ENCODE data around the gene PLCZ1.
A peak's percentile ranks its signal among the peaks of the same experiment; 100 is the strongest.
"Not testable (repeated sequence)": the region's sequence is repeated elsewhere in the genome, so short reads cannot be mapped to it uniquely, and the experiment has no call there.

Gene PLCZ1

GRCh38 chr12:18703321-18703720, 34.5 kb downstream of the PLCZ1 start:
- no peak for DNase-seq (ENCODE audit: low read depth in 2 of 2)

- DNase-seq (ENCODE audit: low read depth in 2 of 2): peak; percentile 46 to 60
These were observed 37.5 kb downstream of the PLCZ1 start for GRCh38 chr12:18700271-18700670.

- DNase-seq (ENCODE audit: low read depth in 2 of 2): no peak
These were observed 40.7 kb downstream of the PLCZ1 start for GRCh38 chr12:18696971-18697602.

- DNase-seq (ENCODE audit: low read depth in 2 of 2): not testable (repeated sequence)
These were observed 43.8 kb downstream of the PLCZ1 start for GRCh38 chr12:18693986-18694385.

- DNase-seq (ENCODE audit: low read depth in 2 of 2): no peak
These were observed 47.2 kb downstream of the PLCZ1 start for GRCh38 chr12:18690653-18691052.

GRCh38 chr12:18689771-18690170, 48.0 kb downstream of the PLCZ1 start:
- DNase-seq (ENCODE audit: low read depth in 2 of 2): no peak

- peak in 1 of 2 experiments; percentile 31 for DNase-seq (ENCODE audit: low read depth in 2 of 2)
These were observed 53.4 kb downstream of the PLCZ1 start for GRCh38 chr12:18684430-18684829.

GRCh38 chr12:18683327-18684013, 54.3 kb downstream of the PLCZ1 start:
- DNase-seq (ENCODE audit: low read depth in 2 of 2): peak; percentile 51 to 59

- no peak for DNase-seq (ENCODE audit: low read depth in 2 of 2)
These were observed 56.0 kb downstream of the PLCZ1 start for GRCh38 chr12:18681818-18682217.

- no peak for DNase-seq (ENCODE audit: low read depth in 2 of 2)
These were observed 60.7 kb downstream of the PLCZ1 start for GRCh38 chr12:18676996-18677588.

- no peak for DNase-seq (ENCODE audit: low read depth in 2 of 2)
These were observed 61.7 kb downstream of the PLCZ1 start for GRCh38 chr12:18676141-18676540.

GRCh38 chr12:18658829-18659228, 79.0 kb downstream of the PLCZ1 start:
- DNase-seq (ENCODE audit: low read depth in 2 of 2): no peak

- DNase-seq (ENCODE audit: low read depth in 2 of 2): no peak
These were observed 79.6 kb downstream of the PLCZ1 start for GRCh38 chr12:18658179-18658578.

GRCh38 chr12:18655351-18655750, 82.5 kb downstream of the PLCZ1 start:
- DNase-seq (ENCODE audit: low read depth in 2 of 2): no peak

GRCh38 chr12:18653465-18653864, 84.3 kb downstream of the PLCZ1 start:
- no peak for DNase-seq (ENCODE audit: low read depth in 2 of 2)

GRCh38 chr12:18652596-18652995, 85.2 kb downstream of the PLCZ1 start:
- no peak for DNase-seq (ENCODE audit: low read depth in 2 of 2)

- no peak for DNase-seq (ENCODE audit: low read depth in 2 of 2)
These were observed 86.3 kb downstream of the PLCZ1 start for GRCh38 chr12:18651525-18651924.

GRCh38 chr12:18646286-18646890, 91.4 kb downstream of the PLCZ1 start:
- DNase-seq (ENCODE audit: low read depth in 2 of 2): no peak

GRCh38 chr12:18644564-18644963, 93.2 kb downstream of the PLCZ1 start:
- DNase-seq (ENCODE audit: low read depth in 2 of 2): no peak

- DNase-seq (ENCODE audit: low read depth in 2 of 2): peak; percentile 19 to 29
These were observed 94.1 kb downstream of the PLCZ1 start for GRCh38 chr12:18643681-18644080.

- no peak for DNase-seq (ENCODE audit: low read depth in 2 of 2)
These were observed 97.4 kb downstream of the PLCZ1 start for GRCh38 chr12:18640321-18640955.

GRCh38 chr12:18634382-18634781, 103.4 kb downstream of the PLCZ1 start:
- DNase-seq (ENCODE audit: low read depth in 2 of 2): no peak

Measured in fibroblast of skin of left biceps (primary cell).